ENCODE measurements around the gene PLEKHF1. TPM values are rescaled to one million over a fixed set of nuclear protein-coding genes. Genes with fewer than 3 reads are reported as not detected.

Gene PLEKHF1
- total RNA-seq, 1 donor from 2014 or later: 9.6 TPM

GRCh38 chr19:29674374-29675119 lies 9.3 kb downstream of the PLEKHF1 start:
- no peak for DNase-seq (ENCODE audit: low spot score, unreplicated experiment)
- H3K36me3 Mint-ChIP-seq (ENCODE audit: insufficient read depth): peaks cover 8% of the 10 kb centered on the region
- H3K27ac Mint-ChIP-seq: no peak overlapping the region
- H3K4me1 Mint-ChIP-seq (ENCODE audit: low read depth): peaks cover 4% of the 10 kb centered on the region
- H3K9me3 Mint-ChIP-seq (ENCODE audit: low read depth): no peaks in the 10 kb centered on the region
- TF ChIP-seq CTCF (IDR thresholded peaks at IDR 0.05; ENCODE audit: unreplicated experiment): no peak
- H3K27me3 Mint-ChIP-seq: no peaks in the 10 kb centered on the region
- no peak overlapping the region for H3K4me3 Mint-ChIP-seq (ENCODE audit: low read depth)

DNA sequence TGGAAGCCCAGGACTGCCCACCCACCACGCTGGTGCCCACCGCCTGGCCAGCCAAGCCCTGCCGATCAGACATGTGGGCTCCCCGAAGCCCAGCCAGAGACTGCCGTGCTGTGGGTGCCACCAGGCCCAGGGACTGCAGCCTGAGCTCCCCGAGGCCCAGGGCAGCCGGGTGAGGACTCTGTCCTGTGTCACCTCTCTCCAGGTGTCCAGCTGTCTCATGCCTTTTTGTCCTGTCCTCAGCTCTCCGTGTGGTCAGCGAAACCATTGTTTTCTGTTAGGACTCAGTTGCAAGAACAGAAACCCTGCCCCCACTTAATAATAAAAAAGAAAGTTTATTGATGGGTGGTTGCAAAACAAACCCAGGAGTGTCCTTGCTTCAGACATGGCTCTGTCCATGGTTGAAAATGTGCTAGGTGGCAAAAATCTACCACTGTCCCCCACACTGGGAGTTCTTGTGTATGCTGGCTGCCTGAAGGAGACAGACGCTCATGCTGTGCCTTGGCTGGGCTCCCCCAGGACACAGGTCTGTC lies 9.9 kb downstream of the PLEKHF1 start:
- H3K36me3 Mint-ChIP-seq (ENCODE audit: insufficient read depth): peaks cover 5% of the 10 kb centered on the region
- no peak for TF ChIP-seq CTCF (IDR thresholded peaks at IDR 0.05; ENCODE audit: unreplicated experiment)
- H3K9me3 Mint-ChIP-seq (ENCODE audit: low read depth): no peaks in the 10 kb centered on the region
- no peak overlapping the region for H3K4me3 Mint-ChIP-seq (ENCODE audit: low read depth)
- H3K27me3 Mint-ChIP-seq: no peaks in the 10 kb centered on the region
- no peak overlapping the region for H3K27ac Mint-ChIP-seq
- H3K4me1 Mint-ChIP-seq (ENCODE audit: low read depth): peaks cover 4% of the 10 kb centered on the region
- DNase-seq (ENCODE audit: low spot score, unreplicated experiment): no peak

DNA sequence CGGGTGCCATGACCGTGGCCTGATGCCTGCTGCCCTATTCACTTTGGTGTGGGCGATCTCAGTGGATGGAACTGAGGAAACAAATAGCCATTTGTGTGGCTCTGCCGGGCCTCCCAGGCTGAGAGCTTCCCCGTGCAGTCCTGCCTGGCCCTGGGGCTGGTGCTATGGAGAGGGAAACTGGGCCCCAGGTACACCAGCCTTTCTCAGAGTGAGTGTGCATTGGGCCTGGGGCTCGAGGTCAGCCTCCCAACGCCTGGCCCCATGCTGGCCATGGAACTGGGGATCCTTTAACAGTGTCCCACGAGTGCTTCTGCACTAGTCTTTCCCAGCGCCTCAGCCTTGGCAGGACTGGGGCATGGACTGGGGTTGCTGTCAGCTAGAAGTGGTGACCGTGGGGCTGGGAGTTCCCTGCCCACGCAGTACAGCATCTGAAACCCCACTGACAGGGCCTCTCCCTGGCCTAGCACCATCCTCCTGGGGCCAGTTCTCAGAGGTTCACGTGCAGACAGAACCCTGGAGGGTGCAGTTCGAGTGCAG lies 10.5 kb downstream of the PLEKHF1 start:
- Mint-ChIP-seq H3K9me3 (ENCODE audit: low read depth) (no peaks in the 10 kb centered on the region), H3K4me3 (ENCODE audit: low read depth) (no peak overlapping the region), H3K27me3 (no peaks in the 10 kb centered on the region), H3K4me1 (ENCODE audit: low read depth) (peaks cover 4% of the 10 kb centered on the region), H3K36me3 (ENCODE audit: insufficient read depth) (peaks cover 5% of the 10 kb centered on the region), H3K27ac (no peak overlapping the region)
- DNase-seq (ENCODE audit: low spot score, unreplicated experiment): no peak
- no peak for TF ChIP-seq CTCF (IDR thresholded peaks at IDR 0.05; ENCODE audit: unreplicated experiment)

GRCh38 chr19:29676586-29676985 lies 11.3 kb downstream of the PLEKHF1 start:
- Mint-ChIP-seq H3K36me3 (ENCODE audit: insufficient read depth) (peaks cover 2% of the 10 kb centered on the region), H3K4me1 (ENCODE audit: low read depth) (no peaks in the 10 kb centered on the region), H3K9me3 (ENCODE audit: low read depth) (no peaks in the 10 kb centered on the region), H3K27me3 (no peaks in the 10 kb centered on the region), H3K27ac (peak overlapping the region; percentile 41), H3K4me3 (ENCODE audit: low read depth) (no peak overlapping the region)
- no peak for DNase-seq (ENCODE audit: low spot score, unreplicated experiment)
- TF ChIP-seq CTCF (IDR thresholded peaks at IDR 0.05; ENCODE audit: unreplicated experiment): no peak

DNA sequence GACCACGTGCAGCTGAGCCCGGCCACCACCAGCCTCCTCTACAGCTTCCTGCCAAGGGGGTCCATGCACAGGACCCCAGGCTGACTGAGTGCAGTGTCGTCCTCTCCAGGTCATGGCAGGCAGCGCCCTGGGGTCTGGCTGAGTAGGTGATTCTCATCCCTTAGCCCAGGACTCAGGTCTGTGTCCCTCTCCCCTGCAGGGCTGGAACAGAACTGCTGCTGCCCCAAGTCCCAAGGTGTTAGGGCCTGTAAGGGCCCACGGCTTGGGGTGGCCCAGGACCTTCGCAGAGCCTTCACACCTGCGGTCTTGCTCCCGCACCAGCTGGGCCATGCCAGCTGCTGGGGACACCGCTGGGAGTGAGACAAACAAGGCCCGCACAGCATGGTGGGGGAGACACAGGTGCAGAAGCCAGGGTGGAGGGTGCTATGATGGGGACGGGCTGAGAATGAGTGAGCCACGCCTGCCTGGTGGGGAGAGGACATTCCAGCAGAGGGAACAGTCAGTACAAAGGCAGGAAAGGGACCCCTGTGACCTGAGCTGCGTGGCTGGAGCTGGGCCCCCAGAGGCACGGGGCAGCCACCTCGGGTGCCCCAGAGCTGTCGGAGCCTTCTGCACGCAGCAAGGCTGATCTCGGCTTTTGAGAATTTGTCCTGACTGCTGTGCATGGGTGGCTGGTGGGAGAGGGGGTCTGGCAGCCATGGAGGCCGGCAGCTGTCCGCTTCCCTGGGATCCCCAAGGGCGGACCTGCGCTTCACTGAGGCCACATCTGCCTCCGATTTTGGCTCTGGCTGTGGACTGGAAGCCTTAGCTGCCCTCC lies 11.9 kb downstream of the PLEKHF1 start:
- no peak for DNase-seq (ENCODE audit: low spot score, unreplicated experiment)
- H3K36me3 Mint-ChIP-seq (ENCODE audit: insufficient read depth): no peaks in the 10 kb centered on the region
- no peak overlapping the region for H3K4me3 Mint-ChIP-seq (ENCODE audit: low read depth)
- H3K27ac Mint-ChIP-seq: peak overlapping the region; percentile 41
- no peaks in the 10 kb centered on the region for H3K4me1 Mint-ChIP-seq (ENCODE audit: low read depth)
- TF ChIP-seq CTCF (IDR thresholded peaks at IDR 0.05; ENCODE audit: unreplicated experiment): peak; percentile 11
- no peaks in the 10 kb centered on the region for H3K9me3 Mint-ChIP-seq (ENCODE audit: low read depth)
- H3K27me3 Mint-ChIP-seq: no peaks in the 10 kb centered on the region

Measured in progenitor cell of endocrine pancreas (in vitro differentiated cells).